ENCODE results near the gene FGA. TPM values are rescaled to one million over a fixed set of nuclear protein-coding genes. Genes with fewer than 3 reads are reported as not detected.

FGA gene
- not detected in 2 replicates for total RNA-seq

GRCh38 chr4:154590329-154591006 lies at the start of gene FGA:
TSS of gene FGA (minus strand) at chr4:154590742. CDS start at chr4:154590687, 55 bp downstream.
- no peak for DNase-seq (ENCODE audit: extremely low read depth, low read depth, low spot score)

GRCh38 chr4:154634058-154634457 lies 43.5 kb upstream of the FGA start:
- DNase-seq (ENCODE audit: extremely low read depth, low read depth, low spot score): no peak

- no peak for DNase-seq (ENCODE audit: extremely low read depth, low read depth, low spot score)
These were observed 41.3 kb upstream of the FGA start for GRCh38 chr4:154631828-154632227.

GRCh38 chr4:154630324-154630723 lies 39.8 kb upstream of the FGA start:
- DNase-seq (ENCODE audit: extremely low read depth, low read depth, low spot score): no peak

GRCh38 chr4:154626793-154627484 lies 36.4 kb upstream of the FGA start:
- no peak for DNase-seq (ENCODE audit: extremely low read depth, low read depth, low spot score)

GRCh38 chr4:154625971-154626370 lies 35.4 kb upstream of the FGA start:
- DNase-seq (ENCODE audit: extremely low read depth, low read depth, low spot score): no peak

GRCh38 chr4:154623995-154624394 lies 33.5 kb upstream of the FGA start:
- DNase-seq (ENCODE audit: extremely low read depth, low read depth, low spot score): no peak

- DNase-seq (ENCODE audit: extremely low read depth, low read depth, low spot score): no peak
These were observed 32.9 kb upstream of the FGA start for GRCh38 chr4:154623436-154623835.

- no peak for DNase-seq (ENCODE audit: extremely low read depth, low read depth, low spot score)
These were observed 32.1 kb upstream of the FGA start for GRCh38 chr4:154622598-154622997.

GRCh38 chr4:154620111-154620510 lies 29.6 kb upstream of the FGA start:
- no peak for DNase-seq (ENCODE audit: extremely low read depth, low read depth, low spot score)

- peak; percentile 22 for DNase-seq (ENCODE audit: extremely low read depth, low read depth, low spot score)
These were observed 28.3 kb upstream of the FGA start for GRCh38 chr4:154618708-154619315.

GRCh38 chr4:154617820-154618317 lies 27.3 kb upstream of the FGA start:
- DNase-seq (ENCODE audit: extremely low read depth, low read depth, low spot score): no peak

GRCh38 chr4:154616731-154617130 lies 26.2 kb upstream of the FGA start:
- no peak for DNase-seq (ENCODE audit: extremely low read depth, low read depth, low spot score)

GRCh38 chr4:154616287-154616686 lies 25.7 kb upstream of the FGA start:
- no peak for DNase-seq (ENCODE audit: extremely low read depth, low read depth, low spot score)

- no peak for DNase-seq (ENCODE audit: extremely low read depth, low read depth, low spot score)
These were observed 24.7 kb upstream of the FGA start for GRCh38 chr4:154615211-154615610.

GRCh38 chr4:154614306-154614705 lies 23.8 kb upstream of the FGA start:
- no peak for DNase-seq (ENCODE audit: extremely low read depth, low read depth, low spot score)

GRCh38 chr4:154612472-154613414 lies 22.2 kb upstream of the FGA start, which contains the start of gene FGG:
TSS of gene FGG (minus strand) at chr4:154612656. CDS start at chr4:154612609, 47 bp downstream.
- no peak for DNase-seq (ENCODE audit: extremely low read depth, low read depth, low spot score)

GRCh38 chr4:154611833-154612232 lies 21.3 kb upstream of the FGA start:
- no peak for DNase-seq (ENCODE audit: extremely low read depth, low read depth, low spot score)

- DNase-seq (ENCODE audit: extremely low read depth, low read depth, low spot score): no peak
These were observed 20.0 kb upstream of the FGA start for GRCh38 chr4:154610582-154610981.

- DNase-seq (ENCODE audit: extremely low read depth, low read depth, low spot score): no peak
These were observed 19.0 kb upstream of the FGA start for GRCh38 chr4:154609532-154609931.

Data from glomerular endothelial cell (primary cell).